Heart left ventricle (tissue), 16 donors: Measurements from ENCODE around the gene FCRL5. TPM values are rescaled to one million over a fixed set of nuclear protein-coding genes. Genes with fewer than 3 reads are reported as not detected.

Source experiments
- ATAC-seq, 4 donors: fragments of 200-7000 bp; cut with Tn5 transposase; one replicate each; pipeline ENCODE4 v1.9.1; 2020 to 2022; ENCODE audit warnings: moderate library complexity in 4 of 4, mild to moderate bottlenecking in 3 of 4, moderate number of reproducible peaks in 1 of 4
- DNase-seq, 5 donors: peaks; one replicate each; pipeline ENCODE4 v3.0.0-alpha.2; 2020
- H3K27ac ChIP-seq, 12 donors: fragments of 200-600 bp; sonication (generic) in 4 of 12; one replicate each; pipeline versions ENCODE4 v1.5.0 to v1.8.0; 2016 to 2022; ENCODE audit warnings: mild to moderate bottlenecking in 2 of 12
- H3K27me3 ChIP-seq, 9 donors: fragments of 200-600 bp; sonication (generic) in 2 of 9; one replicate each; pipeline versions ENCODE4 v1.5.1 to v1.8.0; 2016 to 2022; ENCODE audit warnings: mild to moderate bottlenecking in 3 of 9
- H3K36me3 ChIP-seq, 9 donors: fragments of 200-600 bp; sonication (generic) in 2 of 9; one replicate each; pipeline versions ENCODE4 v1.5.0 to v1.8.0; 2018 to 2022; ENCODE audit warnings: mild to moderate bottlenecking in 2 of 9
- H3K4me1 ChIP-seq, 12 donors: fragments of 200-600 bp; sonication (generic) in 4 of 12; one replicate each; pipeline versions ENCODE4 v1.5.0 to v1.8.0; 2016 to 2022; ENCODE audit warnings: mild to moderate bottlenecking in 3 of 12
- H3K4me3 ChIP-seq, 12 donors: fragments of 200-600 bp; sonication (generic) in 4 of 12; one replicate each; pipeline versions ENCODE4 v1.5.0 to v1.8.0; 2017 to 2022; ENCODE audit warnings: mild to moderate bottlenecking in 9 of 12, moderate library complexity in 4 of 12
- H3K9me3 ChIP-seq, 12 donors: fragments of 200-600 bp; sonication (generic) in 4 of 12; one replicate each; pipeline versions ENCODE4 v1.5.0 to v1.8.0; 2016 to 2022; ENCODE audit warnings: mild to moderate bottlenecking in 1 of 12
- CTCF ChIP-seq, 12 donors: fragments of 200-600 bp; sonication (generic) in 4 of 12; IDR thresholded peaks; one replicate each; pipeline versions ENCODE4 v1.5.0 to v1.8.0; 2018 to 2022; ENCODE audit warnings: antibody characterized with exemption in 12 of 12, mild to moderate bottlenecking in 5 of 12
- POLR2A ChIP-seq, 2 donors: fragments of 450-650 bp; IDR thresholded peaks; one replicate each; pipeline ENCODE4 v1.6.1; 2017; ENCODE audit warnings: antibody characterized with exemption in 2 of 2, mild to moderate bottlenecking in 2 of 2, moderate library complexity in 2 of 2
- WGBS, 4 donors: extraction: QIAGEN DNeasy Blood & Tissue Kit in 2 of 4; methylation state at CpG; one replicate each; pipeline versions ENCODE4 v1.1.5 to v1.1.7; 2013 to 2018; 5-methylcytosine and 5-hydroxymethylcytosine counted together
- intact Hi-C, 10 donors: fragments of 100-400 bp; cut with DNase I; formaldehyde crosslinking; loops; one replicate each; pipeline versions ENCODE4 v1.11.1 to v1.14.2; 2022
- long read RNA-seq, 3 donors: library from polyadenylated mRNA; unstranded; transcript quantifications; one replicate each; pipeline ENCODE4 v2.0.0, GENCODE V29; 2020 to 2021
- polyA plus RNA-seq, 2 donors: library from polyadenylated mRNA; stranded (reverse); fragments of 200-250 nt; gene quantifications; one replicate each; pipeline ENCODE4 v1.2.3, GENCODE V29; 2013
- total RNA-seq, 9 donors: library from RNA; depleted of rRNA in 2 of 9; stranded (reverse); fragments of >200 nt in 2 of 9; fragmentation: NEBNext Ultra II Directional in 3 of 9; extraction: Animal tissue kit (Norgen Biotek cat#: 25700) in 3 of 9; gene quantifications; one replicate each; pipeline versions ENCODE4 v1.1.0 to v1.2.4, GENCODE V29; 2016 to 2023
- donor health status: ischemic (EF 13 %, LVEDD 7.1; RV severe dilation, severe dysfunction).
- donor health status: healthy with polysubstance abuse.
- donor health status: DM: no; HTN: yes; CAD: no.
- donor health status: DM: no; HTN: no; CAD: no.
- donor health status: ischemic (EF 25% LVEDD 6.9; RV normal size, moderate dysfunction).
- donor health status: ischemic (EF 25% LVEDD 5.7; RV mildly dilated, moderate dysfunction).
- donor health status: healthy.
- donor health status: DM: yes; HTN: yes; CAD: no.
- donor health status: ischemic (EF 35%, LVEDD 5.7; RV mildly dilated, moderate dysfunction).
- donor health status: nonischemic (EF 11% LVEDD 7.7; RV severe dilation, severe dysfunction).
- donor health status: DM: yes; HTN: yes; CAD: no.
- donor health status: PGD.
- donor health status: ischemic (EF 29% LVEDD 5.4; RV normal size, mild dysfunction).
- donor health status: nonischemic (EF 23%, LVEDD 6.1; RV moderate dilation, normal function).

FCRL5 gene
- total RNA-seq (under 1 TPM in 3 of 9 donors, not detected in 6; 0.07 to 0.32 (median 0.09) TPM), polyA plus RNA-seq (under 1 TPM in 1 of 2 donors, not detected in 1; 0.04 TPM)
- long read RNA-seq, donor 1, result 0 reads
- long read RNA-seq, donor 2, result 0 reads
- long read RNA-seq, donor 3, result 0 reads

GRCh38 chr1:157551694-157552693 lies at the start of gene FCRL5:
Gene FCRL5, minus strand, starts transcription at chr1:157552515. Its CDS starts 153 bp downstream, at chr1:157552362.
- H3K4me3 ChIP-seq, result no peak within 1 kb of the TSS
- DNase-seq (no peak), ATAC-seq (no peak)
- no peaks in the 10 kb centered on the region for H3K36me3 ChIP-seq
- WGBS, 4 donors, result 70 to 73% (median 71%) methylated on average over 10 of the region's 10 CpGs
- H3K9me3 ChIP-seq, result no peaks in the 10 kb centered on the region
- H3K27me3 ChIP-seq, result peaks cover 0 to 8% (median 0%) of the 10 kb centered on the region in 9 donors
- H3K4me1 ChIP-seq, result no peaks in the 10 kb centered on the region
- TF ChIP-seq POLR2A (IDR thresholded peaks at IDR 0.05) (no peak), CTCF (IDR thresholded peaks at IDR 0.05) (no peak)
- intact Hi-C loops, result no loop called here
- no peak within 1 kb of the TSS for H3K27ac ChIP-seq

GRCh38 chr1:157600236-157600635 lies 47.9 kb upstream of the FCRL5 start:
- ATAC-seq, result no peak
- H3K4me1 ChIP-seq, result no peaks in the 10 kb centered on the region
- WGBS, 4 donors, result 62 to 84% (median 71%) methylated on average over 1 of the region's 1 CpG
- no peak overlapping the region for H3K4me3 ChIP-seq
- intact Hi-C loops, result no loop called here
- no peak for DNase-seq
- no peak overlapping the region for H3K27ac ChIP-seq
- TF ChIP-seq CTCF (IDR thresholded peaks at IDR 0.05), result no peak
- TF ChIP-seq POLR2A (IDR thresholded peaks at IDR 0.05), result no peak
- no peaks in the 10 kb centered on the region for H3K9me3 ChIP-seq
- peaks cover 0 to 14% (median 0%) of the 10 kb centered on the region in 9 donors for H3K27me3 ChIP-seq
- H3K36me3 ChIP-seq, result no peaks in the 10 kb centered on the region

- intact Hi-C loops, result no loop called here
- Histone ChIP-seq H3K36me3 (no peaks in the 10 kb centered on the region), H3K27ac (no peak within 1 kb of the TSS), H3K4me1 (no peaks in the 10 kb centered on the region), H3K27me3 (peaks cover 0 to 23% (median 0%) of the 10 kb centered on the region in 9 donors), H3K4me3 (no peak within 1 kb of the TSS), H3K9me3 (no peaks in the 10 kb centered on the region)
- 74 to 90% (median 79%) methylated on average over 2 of the region's 2 CpGs for WGBS, 4 donors
- no peak for TF ChIP-seq POLR2A (IDR thresholded peaks at IDR 0.05)
- DNase-seq (no peak), ATAC-seq (no peak)
Observed at GRCh38 chr1:157597959-157598667, 45.8 kb upstream of the FCRL5 start, which contains the start of gene FCRL4. Gene FCRL4, minus strand, starts transcription at chr1:157598085. Its CDS starts 141 bp downstream, at chr1:157597944.

GRCh38 chr1:157596384-157596783 lies 44.1 kb upstream of the FCRL5 start:
- ATAC-seq, result no peak
- H3K4me1 ChIP-seq, result no peaks in the 10 kb centered on the region
- H3K9me3 ChIP-seq, result no peaks in the 10 kb centered on the region
- intact Hi-C loops, result no loop called here
- no peak overlapping the region for H3K27ac ChIP-seq
- TF ChIP-seq POLR2A (IDR thresholded peaks at IDR 0.05) (no peak), CTCF (IDR thresholded peaks at IDR 0.05) (no peak)
- WGBS, 4 donors, result 70 to 90% (median 80%) methylated on average over 6 of the region's 6 CpGs
- no peak for DNase-seq
- H3K27me3 ChIP-seq, result peaks cover 0 to 20% (median 0%) of the 10 kb centered on the region in 9 donors
- no peaks in the 10 kb centered on the region for H3K36me3 ChIP-seq
- no peak overlapping the region for H3K4me3 ChIP-seq
